Motor neuron (in vitro differentiated cells): ENCODE measurements around the gene MED13L. TPM values are rescaled to one million over a fixed set of nuclear protein-coding genes. Genes with fewer than 3 reads are reported as not detected.
"Not testable (repeated sequence)": the region's sequence is repeated elsewhere in the genome, so short reads cannot be mapped to it uniquely, and the experiment has no call there.

Experiments used
- ATAC-seq, 8 experiments: fragments of 200-7000 bp; cut with Tn5 transposase; replicated peaks in 6 of 8; 2 replicates each; pipeline ENCODE4 v1.8.0; 2021; ENCODE audit warnings: mild to moderate bottlenecking in 8 of 8, moderate library complexity in 8 of 8
- H3K27ac ChIP-seq, 2 donors: fragments of 250-450 bp; sonication (Bioruptor Pico); 2 replicates each; pipeline ENCODE4 v1.9.0; 2021; ENCODE audit warnings: antibody characterized with exemption in 2 of 2, mild to moderate bottlenecking in 2 of 2, moderate library complexity in 1 of 2
- H3K4me1 ChIP-seq, 2 donors: fragments of 250-450 bp; sonication (Bioruptor Pico); replicated peaks in 1 of 2; 2 replicates each; pipeline ENCODE4 v1.6.1; 2021; ENCODE audit warnings: antibody characterized with exemption in 2 of 2, mild to moderate bottlenecking in 2 of 2, moderate library complexity in 1 of 2
- H3K4me3 ChIP-seq, 5 donors: fragments of 250-450 bp; sonication (Bioruptor Pico); 2 replicates each; pipeline ENCODE4 v1.9.0; 2021; ENCODE audit warnings: antibody characterized with exemption in 5 of 5, mild to moderate bottlenecking in 5 of 5, moderate library complexity in 4 of 5
- WGBS, 10 experiments: fragments of 450-650 bp; shearing (Covaris generic); methylation state at CpG; one replicate each; pipeline ENCODE4 v1.0.0; 2022; 5-methylcytosine and 5-hydroxymethylcytosine counted together
- in situ Hi-C, 9 experiments: fragments of 400-800 bp; cut with MboI; loops; one replicate each; pipeline ENCODE4 v1.15.0; 2021; ENCODE audit warnings: low sequenced_read_pairs in 9 of 9, low pct_unique_long_range_greater_than_20kb in 2 of 9; ENCODE audit not compliant: unreplicated experiment in 9 of 9
- total RNA-seq, 8 experiments: library from RNA; unstranded; fragments of 300-600 nt; gene quantifications; 2 replicates each; pipeline versions ENCODE4 v1.2.3 to v1.2.4, GENCODE V29; 2022

MED13L gene
- total RNA-seq, 8 experiments from 2014 or later = 40.5 to 90.5 (median 66.7) TPM

DNA sequence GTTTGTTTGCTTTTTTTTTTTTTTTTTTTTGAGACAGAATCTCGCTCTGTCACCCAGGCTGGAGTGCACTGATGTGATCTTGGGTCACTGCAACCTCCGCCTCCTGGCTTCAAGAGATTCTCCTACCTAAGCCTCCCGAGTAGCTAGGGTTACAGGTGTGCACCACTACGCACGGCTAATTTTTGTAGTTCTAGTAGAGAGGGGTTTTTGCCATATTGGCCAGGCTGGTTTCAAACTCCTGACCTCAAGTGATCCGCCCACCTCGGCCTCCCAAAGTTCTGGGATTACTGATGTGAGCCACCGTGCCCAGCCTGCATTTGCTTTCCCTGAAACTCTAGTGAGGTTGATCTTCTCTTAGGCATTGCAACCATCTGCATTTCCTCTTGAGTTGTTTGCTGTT, 6.4 kb upstream of the MED13L start:
- 0 to 100% (median 88%) methylated on average over 1 to 6 of the region's 8 CpGs; no CpG with 5 or more reads in 2 of the 10 experiments for WGBS, 10 experiments
- ATAC-seq = not testable (repeated sequence)
- in situ Hi-C loops = loop anchor here in 1 of 9 experiments (25.0 kb wide), 1 partner anchor 303 kb away; no protein-coding TSS in a partner anchor

DNA sequence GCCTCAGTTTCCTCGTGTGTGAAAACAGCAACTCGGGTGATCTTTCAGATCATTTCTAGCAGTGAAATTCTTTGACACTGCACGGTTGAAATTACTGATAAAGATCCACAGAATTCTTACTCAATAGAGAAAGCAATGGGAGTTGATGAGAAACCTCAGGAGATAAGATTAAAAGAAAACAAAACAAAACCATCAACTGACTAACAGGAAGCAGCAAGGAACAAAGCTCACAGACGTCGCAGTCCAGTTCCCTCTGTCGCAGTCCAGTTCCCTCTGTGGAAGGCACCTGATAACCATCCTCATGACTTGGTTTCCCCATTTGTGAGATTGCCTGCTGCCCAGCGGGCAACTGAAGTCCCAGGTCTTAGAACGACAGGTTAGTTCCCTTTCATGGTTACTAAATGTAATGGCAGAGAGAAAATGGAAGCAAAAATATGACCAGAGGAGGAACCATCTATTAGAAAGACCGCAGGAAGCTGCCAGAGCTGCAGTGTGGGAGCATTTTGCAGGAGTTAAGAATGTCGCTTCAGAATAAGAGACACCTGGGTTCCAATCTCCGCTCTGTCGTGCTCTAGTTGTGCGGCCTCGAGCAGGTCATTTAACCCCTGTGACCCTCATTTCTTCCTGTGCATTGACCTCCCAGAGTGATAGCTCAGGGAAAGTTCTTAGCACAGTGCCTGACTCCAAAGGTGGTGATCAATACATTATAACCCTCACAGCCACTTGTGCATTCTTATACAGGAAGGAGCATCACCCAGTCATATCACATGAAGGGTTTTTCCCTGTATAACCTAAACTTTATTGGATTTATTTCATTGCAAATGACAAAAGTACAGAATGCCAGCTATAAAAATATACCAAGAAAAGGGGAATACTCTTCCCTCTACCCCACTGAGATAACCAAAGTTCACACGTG, 5.1 kb upstream of the MED13L start:
- 47 to 92% (median 69%) methylated on average over 2 to 13 of the region's 15 CpGs; no CpG with 5 or more reads in 1 of the 10 experiments for WGBS, 10 experiments
- Histone ChIP-seq H3K4me3 (no peak overlapping the region), H3K4me1 (no peaks in the 10 kb centered on the region), H3K27ac (no peak overlapping the region)
- in situ Hi-C loops = loop anchor here in 1 of 9 experiments (25.0 kb wide), 1 partner anchor 305 kb away; no protein-coding TSS in a partner anchor
- no peak for ATAC-seq

More for the DNA sequence above, 6.4 kb upstream of the MED13L start:
- H3K4me3 ChIP-seq, H3K4me1 ChIP-seq, H3K27ac ChIP-seq: not testable (repeated sequence)

DNA sequence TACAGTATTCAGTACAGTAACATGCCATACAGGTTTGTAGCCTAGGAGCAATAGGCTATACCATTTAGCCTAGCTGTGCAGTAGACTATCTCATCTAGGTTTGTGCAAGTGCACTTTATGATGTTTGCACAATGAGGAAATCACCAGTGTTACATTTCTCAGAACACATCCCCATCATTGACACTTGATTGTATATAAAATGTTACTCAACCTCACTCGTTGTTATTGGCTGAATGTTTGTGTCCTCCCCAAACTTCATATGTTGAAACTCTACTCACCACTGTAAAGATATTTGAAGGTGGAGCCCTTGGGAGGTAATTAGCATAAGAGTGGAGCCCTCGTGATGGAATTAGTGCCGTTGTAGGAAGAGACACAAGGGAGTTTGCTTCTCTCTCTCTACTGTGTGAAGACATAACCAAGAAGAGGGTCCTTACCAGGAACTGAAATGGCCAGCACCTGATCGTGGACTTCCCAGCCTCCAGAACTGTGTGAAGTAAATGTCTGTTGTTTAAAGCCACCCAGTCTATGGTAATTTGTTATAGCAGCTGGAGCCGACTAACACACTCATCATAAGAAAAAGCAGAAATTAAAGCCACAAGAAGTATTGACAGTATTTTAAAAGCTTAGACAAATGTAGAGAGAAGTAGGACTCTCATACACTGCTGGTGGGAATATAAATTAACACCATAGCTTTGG, 3.2 kb upstream of the MED13L start:
- in situ Hi-C loops = loop anchor here in 1 of 9 experiments (25.0 kb wide), 1 partner anchor 307 kb away; no protein-coding TSS in a partner anchor
- H3K27ac ChIP-seq = no peak overlapping the region
- ATAC-seq = no peak
- no peaks in the 10 kb centered on the region for H3K4me1 ChIP-seq
- WGBS, 10 experiments = 43 to 86% (median 50%) methylated on average over 1 to 4 of the region's 5 CpGs; no CpG with 5 or more reads in 1 of the 10 experiments
- no peak overlapping the region for H3K4me3 ChIP-seq

DNA sequence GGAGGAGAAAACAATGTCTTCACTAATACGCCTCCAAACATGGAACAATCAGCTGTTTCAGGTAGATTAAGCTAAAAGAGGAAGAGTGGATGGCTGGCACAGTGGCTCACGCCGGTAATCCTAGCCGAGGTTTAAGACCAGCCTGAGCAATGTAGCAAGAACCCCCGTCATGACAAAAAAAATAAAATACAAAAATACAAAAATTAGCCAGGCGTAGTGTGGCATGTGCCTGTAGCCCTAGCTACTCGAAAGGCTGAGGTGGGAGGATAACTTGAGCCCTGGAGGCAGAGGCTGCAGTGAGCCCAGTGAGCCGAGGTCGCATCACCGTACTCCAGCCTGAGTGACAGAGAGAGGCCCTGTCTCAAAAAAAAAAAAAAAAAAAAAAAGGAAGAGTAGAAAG, 1.2 kb upstream of the MED13L start:
- in situ Hi-C loops = loop anchor here in 1 of 9 experiments (25.0 kb wide), 1 partner anchor 309 kb away; no protein-coding TSS in a partner anchor
- H3K4me3 ChIP-seq = no peak overlapping the region
- no peak overlapping the region for H3K27ac ChIP-seq
- peaks cover 0 to 10% of the 10 kb centered on the region in 2 donors for H3K4me1 ChIP-seq
- WGBS, 10 experiments = 80 to 100% (median 92%) methylated on average over 1 to 10 of the region's 10 CpGs
- no peak for ATAC-seq

DNA sequence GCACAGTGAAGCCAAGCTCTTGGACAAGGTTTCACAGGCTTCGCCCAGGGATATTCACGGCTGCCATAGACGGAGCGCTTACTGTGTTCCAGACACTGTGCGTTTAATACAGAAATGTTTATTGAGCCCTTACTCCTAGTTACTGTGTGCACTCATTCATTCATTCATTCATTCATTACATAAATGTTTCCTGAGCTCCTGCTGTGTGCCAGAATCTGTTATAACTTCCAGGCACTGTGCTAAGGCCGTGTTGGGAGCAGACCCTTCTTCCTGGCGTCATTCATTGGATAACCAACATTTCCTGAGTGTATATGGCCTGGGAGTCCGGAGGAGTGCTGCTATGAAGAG, 760 bp upstream of the MED13L start:
- no peak for ATAC-seq
- H3K4me3 ChIP-seq = peak overlapping the region; percentile 94 to 100 (median 98)
- WGBS, 10 experiments = 0 to 100% (median 89%) methylated on average over 1 to 8 of the region's 8 CpGs; no CpG with 5 or more reads in 3 of the 10 experiments
- in situ Hi-C loops = loop anchor here in 1 of 9 experiments (25.0 kb wide), 1 partner anchor 309 kb away; no protein-coding TSS in a partner anchor
- peaks cover 2 to 14% of the 10 kb centered on the region in 2 donors for H3K4me1 ChIP-seq
- peak overlapping the region; percentile 65 to 98 for H3K27ac ChIP-seq

DNA sequence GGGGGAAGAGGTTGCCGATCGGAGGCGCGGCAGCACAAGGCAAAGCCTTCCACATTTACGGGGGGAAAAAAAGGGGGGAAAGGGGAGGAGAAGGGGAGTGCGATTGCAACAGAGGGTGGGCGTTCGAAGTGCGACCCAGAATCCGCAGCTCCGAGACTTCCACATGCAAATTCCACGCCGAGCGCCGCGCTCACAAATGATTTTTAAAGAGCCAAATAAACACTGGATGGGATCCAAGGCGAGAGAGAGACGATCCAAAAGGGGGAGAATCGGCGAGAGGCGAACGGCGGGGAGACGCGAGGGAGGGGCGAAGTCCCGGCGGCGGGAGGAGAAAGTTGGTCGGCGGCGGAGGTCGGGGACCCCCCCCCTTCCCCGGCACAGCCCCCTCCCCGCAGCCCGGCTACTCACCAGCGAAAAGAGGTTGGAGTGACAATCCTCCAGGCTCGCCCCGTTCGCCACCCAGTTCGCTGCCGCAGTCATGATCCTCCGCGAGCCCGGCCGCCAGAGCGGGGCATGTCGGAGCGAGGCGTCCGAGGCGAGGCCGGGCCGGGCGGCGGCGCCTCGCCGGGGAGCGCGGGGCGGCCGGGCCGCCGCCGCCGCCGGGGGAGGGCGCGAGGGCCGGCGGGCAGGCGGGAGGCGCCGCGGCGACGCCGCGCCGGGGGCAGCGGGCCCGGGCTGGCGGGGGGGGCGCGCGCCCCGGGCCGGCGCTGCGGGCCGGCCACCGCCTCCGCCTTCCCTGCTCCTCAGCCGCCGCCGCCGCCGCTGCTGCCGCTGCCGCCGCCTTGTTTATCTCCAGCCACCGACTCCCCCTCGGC, 634 bp downstream of the MED13L start:
- Histone ChIP-seq H3K27ac (peak overlapping the region; percentile 97 to 98), H3K4me1 (peaks cover 2 to 16% of the 10 kb centered on the region in 2 donors), H3K4me3 (peak overlapping the region; percentile 94 to 100 (median 98))
- 3% methylated on average over 5 of the region's 104 CpGs; no CpG with 5 or more reads in 9 of the 10 experiments for WGBS, 10 experiments
- in situ Hi-C loops = loop anchor here in 1 of 9 experiments (25.0 kb wide), 1 partner anchor 310 kb away; no protein-coding TSS in a partner anchor
- ATAC-seq = peak; percentile 10 to 39 (median 30)

DNA sequence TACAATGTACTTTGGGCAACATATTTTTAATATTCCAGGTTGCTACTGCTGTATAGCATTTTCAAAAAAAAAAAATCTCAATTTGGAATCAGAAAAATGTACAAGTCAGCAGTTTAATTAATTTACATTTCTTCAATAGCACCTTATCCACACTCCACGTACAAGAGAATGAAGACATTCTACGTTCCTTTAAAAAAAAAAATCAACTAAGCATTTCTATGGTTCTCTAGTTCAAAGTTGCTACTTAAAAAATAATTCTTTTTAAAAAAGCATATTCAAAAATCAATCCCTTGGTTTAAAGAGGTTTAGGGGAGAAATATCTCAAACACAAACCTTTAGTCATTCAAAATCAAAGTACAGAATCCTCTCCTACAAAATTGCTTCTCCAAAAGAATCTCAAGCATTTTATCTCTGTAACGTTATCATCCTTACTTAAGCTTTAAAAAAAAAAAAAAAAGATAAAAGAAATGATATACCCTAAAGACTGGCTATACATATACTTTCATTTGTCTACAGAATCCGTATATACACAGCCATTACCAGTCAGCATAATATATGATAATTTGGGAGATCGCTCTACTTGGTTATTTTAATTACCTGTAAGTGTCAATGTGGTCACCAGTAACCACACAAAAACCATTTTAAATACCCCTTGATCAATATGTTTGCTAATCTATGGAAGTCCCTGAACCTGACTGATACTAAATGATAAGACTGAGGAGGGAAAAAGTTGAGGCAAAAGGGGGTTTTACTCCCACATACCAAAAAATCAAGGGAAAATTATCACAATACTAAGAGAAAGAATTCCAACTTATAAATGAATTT, 2.7 kb downstream of the MED13L start:
- Histone ChIP-seq H3K4me3 (peak overlapping the region; percentile 94 to 100 (median 98)), H3K27ac (no peak overlapping the region), H3K4me1 (peaks cover 2 to 16% of the 10 kb centered on the region in 2 donors)
- 19 to 53% (median 24%) methylated on average over 3 to 5 of the region's 5 CpGs for WGBS, 10 experiments
- ATAC-seq = no peak
- in situ Hi-C loops = loop anchor here in 1 of 9 experiments (25.0 kb wide), 1 partner anchor 313 kb away; no protein-coding TSS in a partner anchor

DNA sequence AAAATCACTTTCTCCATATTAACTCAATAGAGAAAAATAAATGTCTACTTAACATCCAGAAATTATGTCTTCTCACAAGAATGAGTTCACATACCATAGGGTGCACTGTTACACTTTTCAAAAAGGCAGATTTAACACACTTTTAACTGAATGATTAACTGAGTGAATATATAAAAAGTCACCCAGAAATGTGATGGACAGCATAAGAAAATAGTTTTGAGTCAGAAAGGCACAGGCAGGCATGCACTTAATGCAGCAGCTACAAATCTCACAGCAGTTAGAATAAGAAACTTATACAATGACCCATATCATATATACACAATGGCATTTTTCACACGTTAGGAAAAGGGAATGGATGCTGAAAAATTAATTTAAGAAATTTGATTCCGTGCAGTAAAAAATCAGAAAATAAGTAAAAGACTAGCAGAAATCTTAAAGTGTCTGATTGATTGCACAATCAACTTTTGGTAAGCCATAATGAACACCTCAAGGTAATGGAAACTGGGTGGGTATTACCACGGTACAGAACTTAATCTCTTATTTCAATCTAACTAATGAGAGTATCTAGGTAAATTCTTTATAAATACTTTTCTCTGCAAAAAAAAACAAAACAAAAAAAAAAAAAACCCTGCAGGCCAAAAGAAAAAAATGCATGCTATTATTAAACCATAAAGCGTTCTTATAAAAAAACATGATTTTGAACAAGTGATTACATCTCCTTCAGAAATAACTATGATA, 3.5 kb downstream of the MED13L start:
- in situ Hi-C loops = no loop called here
- ATAC-seq = no peak
- H3K4me1 ChIP-seq = peaks cover 2 to 16% of the 10 kb centered on the region in 2 donors
- no peak overlapping the region for H3K27ac ChIP-seq
- peak overlapping the region in 4 of 5 donors; percentile 94 to 100 (median 97) for H3K4me3 ChIP-seq
- 26 to 91% (median 63%) methylated on average over 1 to 4 of the region's 4 CpGs for WGBS, 10 experiments

DNA sequence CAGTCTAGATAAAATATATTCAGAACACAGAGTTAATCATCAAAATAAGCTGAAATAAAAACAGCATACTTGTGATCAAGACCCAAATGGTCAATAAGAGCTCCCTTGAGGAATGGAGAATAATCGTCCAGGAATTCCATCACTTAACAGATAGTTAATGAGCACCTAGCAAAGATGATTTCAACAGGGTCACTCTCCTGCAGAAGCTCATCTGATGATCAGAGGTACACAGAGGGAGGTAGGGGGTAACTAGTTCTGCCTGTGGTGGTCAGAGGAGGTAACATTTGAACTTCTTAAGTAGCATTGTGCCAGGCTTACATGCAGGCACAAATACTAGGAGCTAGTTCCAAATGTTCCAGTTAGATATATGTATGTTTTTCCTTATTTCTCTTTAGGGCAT, 9.5 kb downstream of the MED13L start:
- peaks cover 8 to 18% of the 10 kb centered on the region in 2 donors for H3K4me1 ChIP-seq
- ATAC-seq = no peak
- no peak overlapping the region for H3K4me3 ChIP-seq
- in situ Hi-C loops = no loop called here
- WGBS, 10 experiments = 40 to 71% (median 60%) methylated on average over 1 of the region's 1 CpG; no CpG with 5 or more reads in 7 of the 10 experiments
- no peak overlapping the region for H3K27ac ChIP-seq

DNA sequence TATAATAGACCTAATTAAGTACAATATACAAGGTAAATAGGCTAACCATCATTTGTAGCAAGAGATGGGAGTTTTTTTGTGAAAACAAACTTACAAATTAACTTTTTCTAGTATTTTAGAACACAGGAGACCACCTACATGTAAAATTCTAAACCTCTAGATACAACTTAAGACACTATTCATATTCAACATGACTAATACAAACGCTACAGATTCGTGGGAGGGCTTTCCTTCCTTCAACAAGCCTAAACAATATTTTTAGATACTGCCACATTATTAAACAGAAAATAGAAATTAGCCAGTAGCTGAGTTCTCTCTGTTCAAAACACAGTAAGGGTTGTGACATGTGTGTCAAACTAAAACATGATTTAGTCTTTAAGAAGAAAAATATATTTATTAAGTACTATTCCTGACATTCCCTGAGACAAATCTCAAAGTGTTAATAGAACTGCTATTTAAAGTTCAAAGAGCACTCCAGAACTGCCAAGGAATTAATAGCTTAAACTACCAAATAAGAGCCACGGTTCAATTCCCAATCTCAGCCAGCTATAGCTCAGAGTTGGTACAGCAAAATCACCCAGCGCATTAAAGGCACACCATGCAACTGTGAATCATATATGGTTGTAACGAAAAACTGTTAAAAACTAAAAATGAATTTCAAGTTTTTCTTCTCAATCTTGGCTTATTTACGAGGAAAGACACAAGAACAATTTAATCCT, 10.7 kb downstream of the MED13L start:
- no peak overlapping the region for H3K27ac ChIP-seq
- peaks cover 8 to 19% of the 10 kb centered on the region in 2 donors for H3K4me1 ChIP-seq
- H3K4me3 ChIP-seq = no peak overlapping the region
- ATAC-seq = peak in 1 of 8 experiments; percentile 7
- in situ Hi-C loops = no loop called here
- 42 to 93% (median 66%) methylated on average over 1 to 6 of the region's 6 CpGs for WGBS, 10 experiments
